ENCODE results near the gene GGT6.

Gene GGT6

GRCh38 chr17:4512156-4513112, 47.9 kb downstream of the GGT6 start:
- Histone ChIP-seq H3K27me3 (ENCODE audit: control insufficient read depth in 1 of 2, insufficient read depth in 2 of 2, low read length in 2 of 2) (peaks cover 0 to 3% of the 10 kb centered on the region in 2 donors), H3K27ac (ENCODE audit: low read depth, low read length) (no peak overlapping the region), H3K9ac (ENCODE audit: low read length) (no peak overlapping the region), H3K36me3 (ENCODE audit: insufficient read depth, low read length) (no peaks in the 10 kb centered on the region), H3K4me1 (ENCODE audit: insufficient read depth, low read length) (no peaks in the 10 kb centered on the region), H3K4me3 (ENCODE audit: low read depth in 1 of 2, low read length in 2 of 2) (no peak overlapping the region), H3K9me3 (ENCODE audit: low read length) (no peaks in the 10 kb centered on the region)

- H3K4me3 ChIP-seq (ENCODE audit: low read depth in 1 of 2, low read length in 2 of 2): no peak overlapping the region
- H3K36me3 ChIP-seq (ENCODE audit: insufficient read depth, low read length): no peaks in the 10 kb centered on the region
- H3K4me1 ChIP-seq (ENCODE audit: insufficient read depth, low read length): no peaks in the 10 kb centered on the region
- peaks cover 0 to 3% of the 10 kb centered on the region in 2 donors for H3K27me3 ChIP-seq (ENCODE audit: control insufficient read depth in 1 of 2, insufficient read depth in 2 of 2, low read length in 2 of 2)
- no peak overlapping the region for H3K9ac ChIP-seq (ENCODE audit: low read length)
- no peaks in the 10 kb centered on the region for H3K9me3 ChIP-seq (ENCODE audit: low read length)
- no peak overlapping the region for H3K27ac ChIP-seq (ENCODE audit: low read depth, low read length)
These were observed 49.0 kb downstream of the GGT6 start for GRCh38 chr17:4511199-4511932.

GRCh38 chr17:4510618-4510941, 49.8 kb downstream of the GGT6 start:
- H3K4me3 ChIP-seq (ENCODE audit: low read depth in 1 of 2, low read length in 2 of 2): no peak overlapping the region
- no peak overlapping the region for H3K27ac ChIP-seq (ENCODE audit: low read depth, low read length)
- H3K9ac ChIP-seq (ENCODE audit: low read length): no peak overlapping the region
- peaks cover 0 to 3% of the 10 kb centered on the region in 2 donors for H3K27me3 ChIP-seq (ENCODE audit: control insufficient read depth in 1 of 2, insufficient read depth in 2 of 2, low read length in 2 of 2)
- H3K36me3 ChIP-seq (ENCODE audit: insufficient read depth, low read length): no peaks in the 10 kb centered on the region
- no peaks in the 10 kb centered on the region for H3K4me1 ChIP-seq (ENCODE audit: insufficient read depth, low read length)
- H3K9me3 ChIP-seq (ENCODE audit: low read length): no peaks in the 10 kb centered on the region

GRCh38 chr17:4509923-4510617, 50.3 kb downstream of the GGT6 start:
- no peaks in the 10 kb centered on the region for H3K4me1 ChIP-seq (ENCODE audit: insufficient read depth, low read length)

GRCh38 chr17:4509401-4509800, 51.0 kb downstream of the GGT6 start:
- Histone ChIP-seq H3K4me1 (ENCODE audit: insufficient read depth, low read length) (no peaks in the 10 kb centered on the region), H3K9ac (ENCODE audit: low read length) (no peak overlapping the region), H3K27ac (ENCODE audit: low read depth, low read length) (no peak overlapping the region), H3K9me3 (ENCODE audit: low read length) (no peaks in the 10 kb centered on the region), H3K36me3 (ENCODE audit: insufficient read depth, low read length) (no peaks in the 10 kb centered on the region), H3K27me3 (ENCODE audit: control insufficient read depth in 1 of 2, insufficient read depth in 2 of 2, low read length in 2 of 2) (peaks cover 0 to 3% of the 10 kb centered on the region in 2 donors), H3K4me3 (ENCODE audit: low read depth in 1 of 2, low read length in 2 of 2) (no peak overlapping the region)

More at GRCh38 chr17:4509923-4510617, 50.3 kb downstream of the GGT6 start:
- Histone ChIP-seq H3K9ac (ENCODE audit: low read length) (no peak overlapping the region), H3K9me3 (ENCODE audit: low read length) (no peaks in the 10 kb centered on the region), H3K27ac (ENCODE audit: low read depth, low read length) (no peak overlapping the region), H3K27me3 (ENCODE audit: control insufficient read depth in 1 of 2, insufficient read depth in 2 of 2, low read length in 2 of 2) (peaks cover 0 to 3% of the 10 kb centered on the region in 2 donors), H3K4me3 (ENCODE audit: low read depth in 1 of 2, low read length in 2 of 2) (no peak overlapping the region), H3K36me3 (ENCODE audit: insufficient read depth, low read length) (no peaks in the 10 kb centered on the region)

- H3K4me3 ChIP-seq (ENCODE audit: low read depth in 1 of 2, low read length in 2 of 2): no peak overlapping the region
- H3K9me3 ChIP-seq (ENCODE audit: low read length): no peaks in the 10 kb centered on the region
- no peaks in the 10 kb centered on the region for H3K4me1 ChIP-seq (ENCODE audit: insufficient read depth, low read length)
- peaks cover 3 to 13% of the 10 kb centered on the region in 2 donors for H3K27me3 ChIP-seq (ENCODE audit: control insufficient read depth in 1 of 2, insufficient read depth in 2 of 2, low read length in 2 of 2)
- H3K9ac ChIP-seq (ENCODE audit: low read length): no peak overlapping the region
- H3K27ac ChIP-seq (ENCODE audit: low read depth, low read length): no peak overlapping the region
- no peaks in the 10 kb centered on the region for H3K36me3 ChIP-seq (ENCODE audit: insufficient read depth, low read length)
These were observed 52.2 kb downstream of the GGT6 start for GRCh38 chr17:4508207-4508606.

- no peaks in the 10 kb centered on the region for H3K36me3 ChIP-seq (ENCODE audit: insufficient read depth, low read length)
- H3K9ac ChIP-seq (ENCODE audit: low read length): no peak overlapping the region
- H3K27me3 ChIP-seq (ENCODE audit: control insufficient read depth in 1 of 2, insufficient read depth in 2 of 2, low read length in 2 of 2): peaks cover 6 to 20% of the 10 kb centered on the region in 2 donors
- no peaks in the 10 kb centered on the region for H3K9me3 ChIP-seq (ENCODE audit: low read length)
- H3K4me1 ChIP-seq (ENCODE audit: insufficient read depth, low read length): no peaks in the 10 kb centered on the region
- no peak overlapping the region for H3K27ac ChIP-seq (ENCODE audit: low read depth, low read length)
- no peak overlapping the region for H3K4me3 ChIP-seq (ENCODE audit: low read depth in 1 of 2, low read length in 2 of 2)
These were observed 52.8 kb downstream of the GGT6 start for GRCh38 chr17:4507361-4508111.
